Thoracic aorta (tissue), 2 donors: Measurements from ENCODE around the gene ZYX. TPM values are rescaled to one million over a fixed set of nuclear protein-coding genes. Genes with fewer than 3 reads are reported as not detected.
"Not testable (repeated sequence)": the region's sequence is repeated elsewhere in the genome, so short reads cannot be mapped to it uniquely, and the experiment has no call there.

Experiments
- ATAC-seq: fragments of 150-250 bp; one replicate; pipeline ENCODE4 v1.8.0; 2017; ENCODE audit warnings: low read depth; ENCODE audit not compliant: insufficient number of reproducible peaks, low FRiP score
- DNase-seq: peaks from one replicate; pipeline ENCODE4 v3.0.0-alpha.2; 2020; ENCODE audit warnings: low spot score
- H3K27ac ChIP-seq, 2 donors: fragments of 200-600 bp; sonication (generic); 1 replicate in 1 of 2; 2 replicates in 1 of 2; pipeline ENCODE4 v1.5.1; 2016; ENCODE audit warnings: mild to moderate bottlenecking in 2 of 2, moderate library complexity in 2 of 2
- H3K27me3 ChIP-seq: fragments of 200-600 bp; sonication (generic); replicated peaks from 2 replicates; pipeline ENCODE4 v1.6.0; 2016; ENCODE audit warnings: mild to moderate bottlenecking; ENCODE audit not compliant: insufficient read depth
- H3K36me3 ChIP-seq: fragments of 200-600 bp; sonication (generic); one replicate; pipeline ENCODE4 v1.5.1; 2016
- H3K4me1 ChIP-seq, 2 donors: fragments of 200-600 bp; sonication (generic); 1 replicate in 1 of 2; 2 replicates in 1 of 2; pipeline versions ENCODE4 v1.5.1 to v1.6.0; 2016; ENCODE audit warnings: low read depth in 2 of 2, mild to moderate bottlenecking in 1 of 2; ENCODE audit not compliant: control insufficient read depth in 1 of 2
- H3K4me3 ChIP-seq: fragments of 200-600 bp; sonication (generic); 2 replicates; pipeline ENCODE4 v1.5.1; 2016; ENCODE audit warnings: mild to moderate bottlenecking
- H3K9me3 ChIP-seq: fragments of 200-600 bp; sonication (generic); 2 replicates; pipeline ENCODE4 v1.5.1; 2016
- CTCF ChIP-seq: fragments of 200-600 bp; sonication (generic); IDR thresholded peaks from one replicate; pipeline ENCODE4 v1.5.1; 2019; ENCODE audit warnings: antibody characterized with exemption
- total RNA-seq, 2 donors: library from RNA; depleted of rRNA; stranded (reverse); fragments of >200 nt; gene quantifications; one replicate each; pipeline versions ENCODE4 v1.1.0 to v1.2.3, GENCODE V29; 2016

The ZYX gene
- total RNA-seq, 2 donors from 2014 or later: 234 to 287 TPM

GRCh38 chr7:143411976-143412708 lies 31.0 kb downstream of the ZYX start:
- DNase-seq (no peak), ATAC-seq (no peak)
- Histone ChIP-seq H3K9me3 (no peaks in the 10 kb centered on the region), H3K27ac (no peak overlapping the region), H3K4me1 (peaks cover 19 to 42% of the 10 kb centered on the region in 2 donors), H3K27me3 (no peaks in the 10 kb centered on the region), H3K4me3 (no peak overlapping the region), H3K36me3 (no peaks in the 10 kb centered on the region)
- TF ChIP-seq CTCF: no peak

- H3K4me1 ChIP-seq: peaks cover 19 to 38% of the 10 kb centered on the region in 2 donors
- no peak for TF ChIP-seq CTCF
- DNase-seq (no peak), ATAC-seq (no peak)
- no peak overlapping the region for H3K4me3 ChIP-seq
- H3K36me3 ChIP-seq: no peaks in the 10 kb centered on the region
- no peaks in the 10 kb centered on the region for H3K9me3 ChIP-seq
- H3K27me3 ChIP-seq: no peaks in the 10 kb centered on the region
- no peak overlapping the region for H3K27ac ChIP-seq
Observed at GRCh38 chr7:143413123-143413522, 32.0 kb downstream of the ZYX start.

- DNase-seq, H3K4me3 ChIP-seq, H3K36me3 ChIP-seq, ATAC-seq, H3K27me3 ChIP-seq, H3K27ac ChIP-seq, H3K9me3 ChIP-seq: not testable (repeated sequence)
- peaks cover 9 to 23% of the 10 kb centered on the region in 2 donors for H3K4me1 ChIP-seq
Observed at GRCh38 chr7:143415209-143415608, 34.1 kb downstream of the ZYX start.

- Histone ChIP-seq H3K27me3 (no peaks in the 10 kb centered on the region), H3K36me3 (no peaks in the 10 kb centered on the region), H3K4me1 (peaks cover 4 to 17% of the 10 kb centered on the region in 2 donors), H3K4me3 (no peak overlapping the region), H3K27ac (no peak overlapping the region), H3K9me3 (no peaks in the 10 kb centered on the region)
- ATAC-seq (no peak), DNase-seq (no peak)
- TF ChIP-seq CTCF: no peak
Observed at GRCh38 chr7:143415742-143416397, 34.7 kb downstream of the ZYX start.

- Histone ChIP-seq H3K27ac (no peak overlapping the region), H3K4me1 (peaks cover 0 to 10% of the 10 kb centered on the region in 2 donors), H3K36me3 (no peaks in the 10 kb centered on the region), H3K27me3 (no peaks in the 10 kb centered on the region), H3K9me3 (no peaks in the 10 kb centered on the region), H3K4me3 (no peak overlapping the region)
- DNase-seq (no peak), ATAC-seq (no peak)
- TF ChIP-seq CTCF: peak; percentile 79
Observed at GRCh38 chr7:143416565-143417149, 35.5 kb downstream of the ZYX start.
